Measurements from ENCODE around the gene LAMC1.

DNA sequence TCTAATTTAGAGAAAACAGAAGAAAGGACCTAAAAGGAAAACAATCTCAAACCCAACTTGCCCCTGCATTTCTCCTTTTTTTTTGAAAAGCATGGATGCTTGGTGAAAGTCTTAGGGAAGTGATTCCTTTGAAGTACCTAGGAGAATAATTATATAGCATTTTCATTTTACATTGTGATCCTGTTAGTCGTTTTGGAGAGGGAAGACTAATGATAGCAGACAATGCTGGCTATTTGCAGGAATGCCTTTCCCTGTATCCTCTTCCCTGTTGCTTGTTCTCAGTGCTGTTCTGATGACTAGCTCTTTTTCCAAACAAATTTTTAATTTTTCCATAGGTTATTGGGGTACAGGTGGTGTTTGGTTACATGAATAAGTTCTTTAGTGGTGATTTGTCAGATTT, 53.9 kb downstream of the LAMC1 start:
- TF ChIP-seq CTCF (IDR thresholded peaks at IDR 0.05) (no peak), POLR2A (IDR thresholded peaks at IDR 0.05) (no peak)
